Limb (tissue), 2 donors: ENCODE data around the gene ADGRL3.

Source experiments
- DNase-seq, 2 donors: peaks; one replicate each; pipeline ENCODE4 v3.0.0-alpha.2; 2016; ENCODE audit errors: extremely low spot score in 2 of 2

ADGRL3 gene

DNA sequence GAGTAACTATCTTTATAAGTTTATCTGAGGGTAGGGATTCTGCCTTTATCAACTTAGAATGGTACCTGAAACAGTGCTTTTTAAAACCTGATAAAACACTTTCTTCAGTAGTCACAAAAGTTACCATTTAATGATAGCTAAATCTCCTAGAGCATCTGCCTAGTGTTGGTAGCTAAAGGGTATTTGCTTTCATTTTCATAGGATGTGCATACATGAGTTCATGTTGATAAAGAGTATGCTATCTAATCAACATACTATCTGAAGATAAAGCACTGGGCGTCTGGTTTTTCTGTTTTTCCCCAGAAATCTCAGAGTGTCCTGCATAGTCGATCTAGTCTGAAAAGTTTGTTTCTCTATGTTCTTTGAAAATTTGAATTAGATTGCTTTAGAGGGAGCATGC, 75.1 kb downstream of the ADGRL3 start:
- no peak for DNase-seq

DNA sequence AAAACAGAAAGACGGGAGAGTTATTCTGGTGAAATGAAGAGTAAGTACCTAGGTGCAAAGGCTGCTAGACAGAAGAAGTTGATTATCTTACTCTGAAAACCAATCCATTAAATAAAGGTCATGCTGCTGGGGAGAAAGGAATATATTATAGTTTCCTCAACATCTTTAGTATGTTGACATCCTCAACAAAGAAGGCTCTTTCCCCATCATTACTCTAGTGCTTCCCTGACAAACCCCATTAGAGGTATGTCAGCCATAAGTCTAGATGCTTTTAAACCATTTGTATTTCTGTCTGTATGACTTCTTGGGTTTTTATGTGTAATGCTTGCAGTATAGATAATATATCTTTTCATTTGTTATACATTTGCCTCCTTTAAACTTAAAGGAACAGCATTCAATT, 75.9 kb downstream of the ADGRL3 start:
- no peak for DNase-seq

DNA sequence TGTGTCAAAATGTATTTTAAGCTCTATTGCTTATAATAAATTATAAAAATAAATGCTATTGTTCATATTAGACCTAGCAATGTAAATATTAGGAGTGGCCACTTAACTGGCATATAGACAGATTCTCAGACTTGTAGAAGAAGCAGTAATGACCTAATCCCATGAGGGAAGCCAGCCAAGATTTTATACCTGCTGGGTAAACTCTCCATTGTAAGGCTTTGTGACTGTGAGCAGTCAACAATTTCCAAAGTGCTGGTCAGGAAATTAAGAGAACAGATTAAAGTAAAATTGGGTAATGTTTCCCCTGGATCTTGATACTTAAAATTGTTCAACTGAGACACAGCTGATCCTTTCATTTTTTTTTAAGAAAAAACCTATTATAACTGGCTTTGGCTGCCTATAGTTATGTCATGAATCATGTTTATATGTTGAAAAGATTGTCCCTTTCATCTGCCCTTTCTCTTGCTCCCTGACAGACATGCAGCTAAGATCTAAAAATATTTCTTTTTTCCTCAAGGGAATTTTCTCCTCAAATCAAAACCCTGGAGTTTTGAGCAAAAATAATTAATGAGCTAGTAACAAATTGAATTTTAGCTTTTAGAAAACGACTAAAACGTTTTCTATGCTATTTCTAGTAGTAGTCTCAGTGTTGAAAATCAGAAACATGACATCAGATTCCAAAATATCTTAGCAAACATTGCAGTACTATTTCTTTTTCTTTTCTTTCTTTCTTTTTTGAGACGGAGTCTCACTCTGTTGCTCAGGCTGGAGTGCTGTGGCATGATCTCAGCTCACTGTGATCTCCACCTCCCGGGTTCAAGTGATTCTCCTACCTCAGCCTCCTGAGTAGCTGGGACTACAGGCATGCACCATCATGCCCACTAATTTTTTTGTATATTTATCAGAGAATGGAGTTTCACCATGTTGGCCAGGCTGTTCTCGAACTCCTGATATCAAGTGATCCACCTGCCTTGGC, 77.9 kb downstream of the ADGRL3 start:
- DNase-seq, result no peak

DNA sequence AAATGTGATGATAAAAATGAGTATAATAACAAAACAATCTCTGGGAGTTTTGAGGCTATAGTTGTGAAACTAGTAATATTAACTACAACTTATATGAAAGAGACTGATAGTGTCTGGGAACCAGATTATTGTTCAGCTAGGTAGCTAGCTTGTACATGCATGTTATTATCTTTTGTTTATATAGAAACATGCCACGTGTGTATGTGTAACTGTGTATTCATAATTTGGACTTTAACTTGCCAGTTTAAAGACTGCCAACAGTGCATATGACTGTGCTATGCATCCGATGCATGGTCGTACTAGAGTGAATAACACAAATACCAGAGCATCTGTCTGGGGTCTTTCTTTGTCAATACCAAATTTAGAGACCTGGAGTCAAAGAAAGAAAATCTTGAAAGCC, 92.2 kb downstream of the ADGRL3 start:
- no peak for DNase-seq

- no peak for DNase-seq
Measured at GRCh38 chr4:61293707-61294400, 93.7 kb downstream of the ADGRL3 start.

- no peak for DNase-seq
Measured at GRCh38 chr4:61294936-61295335, 94.8 kb downstream of the ADGRL3 start.

DNA sequence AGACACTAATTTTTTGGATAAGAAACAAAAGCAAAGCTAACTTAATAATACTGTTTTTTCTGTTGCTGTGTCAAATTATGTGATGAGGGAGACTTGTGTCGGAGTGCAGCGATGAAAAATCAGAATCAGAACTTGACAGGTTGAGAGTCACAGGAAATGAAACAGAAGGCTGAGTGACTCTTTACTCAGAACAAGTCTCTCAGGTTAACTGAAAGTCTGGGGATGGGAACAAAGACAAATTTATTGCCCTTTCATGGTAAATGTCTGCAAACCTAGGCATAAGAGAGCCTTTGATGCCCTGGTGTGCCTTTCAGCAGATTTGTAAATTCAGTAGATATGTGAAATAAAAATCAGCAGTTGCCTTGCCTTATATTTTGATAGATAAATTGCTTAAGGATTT, 96.0 kb downstream of the ADGRL3 start:
- DNase-seq, result no peak

DNA sequence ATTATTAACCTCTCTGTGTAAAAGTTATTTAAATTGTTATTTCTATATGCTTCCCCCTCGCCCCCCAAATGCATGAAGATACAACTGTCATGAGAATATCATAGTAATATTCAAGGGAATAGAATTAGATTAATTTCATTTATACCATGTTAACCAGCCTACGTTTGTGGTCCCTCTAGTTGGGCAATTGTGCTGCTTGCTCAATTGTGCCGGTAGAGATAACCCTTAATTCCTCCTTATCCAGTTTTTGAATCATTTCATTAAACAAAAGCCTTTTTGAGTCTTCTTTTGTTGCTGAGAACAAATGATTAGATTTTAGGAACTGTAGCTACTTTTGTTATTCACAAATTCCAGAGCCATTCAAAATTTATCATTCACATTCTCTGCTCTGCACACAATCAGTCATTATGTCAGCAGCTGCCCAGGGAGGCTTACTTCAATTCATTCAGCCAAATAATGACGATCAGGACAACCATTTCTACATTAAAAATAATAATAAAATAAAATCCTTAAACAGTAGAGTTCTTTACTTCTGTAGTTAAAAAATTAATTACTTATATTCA, 98.1 kb downstream of the ADGRL3 start:
- no peak for DNase-seq

GRCh38 chr4:61299316-61299715, 99.2 kb downstream of the ADGRL3 start:
- no peak for DNase-seq

DNA sequence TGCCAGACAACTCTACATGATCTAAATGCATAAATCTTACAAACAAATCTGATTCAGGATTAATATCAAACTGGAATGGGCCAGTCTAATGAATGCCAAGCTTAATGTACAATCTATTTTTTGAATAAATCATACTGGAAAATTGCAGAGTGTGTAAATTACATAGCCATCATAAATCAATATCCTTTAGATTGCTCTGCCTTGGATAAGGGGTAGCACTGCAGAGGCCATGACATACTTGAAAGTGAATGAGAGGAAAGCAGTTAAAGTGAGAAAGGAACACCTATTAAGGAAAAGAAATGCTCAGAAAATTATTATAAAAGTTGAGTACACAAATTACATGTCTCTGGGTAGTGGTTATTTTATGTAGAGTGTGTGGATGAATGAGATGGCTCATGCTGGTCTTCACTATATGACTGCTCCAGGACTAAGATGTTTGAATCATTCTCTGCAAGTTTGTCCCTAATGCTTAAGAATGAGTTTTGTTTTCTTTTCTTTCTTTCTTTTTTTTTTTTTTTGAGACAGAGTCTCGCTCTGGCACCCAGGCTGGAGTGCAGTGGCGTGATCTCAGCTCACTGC, 100.2 kb downstream of the ADGRL3 start:
- no peak for DNase-seq

GRCh38 chr4:61301271-61301670, 101.1 kb downstream of the ADGRL3 start:
- DNase-seq, result peak in 1 of 2 donors; percentile 61

GRCh38 chr4:61308033-61308432, 107.9 kb downstream of the ADGRL3 start:
- DNase-seq, result no peak

DNA sequence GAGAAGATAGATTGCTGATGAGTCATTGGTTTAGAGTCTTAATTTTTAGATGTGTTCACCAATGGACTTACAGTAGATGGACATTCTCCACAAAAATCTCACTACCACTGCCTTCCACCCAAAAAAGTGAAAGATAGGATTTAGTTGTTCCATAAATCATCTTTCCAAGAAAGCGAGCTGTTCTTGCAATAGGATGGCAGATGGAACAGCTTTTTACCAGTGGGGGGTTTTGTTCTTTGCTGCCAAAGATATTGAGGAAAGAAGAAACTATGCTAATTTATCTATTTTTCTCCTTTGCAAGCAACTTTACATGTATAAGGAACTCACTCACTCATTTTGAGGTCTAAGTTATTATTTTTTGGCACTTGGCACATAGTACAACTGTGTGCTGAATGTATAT, 109.5 kb downstream of the ADGRL3 start:
- no peak for DNase-seq

DNA sequence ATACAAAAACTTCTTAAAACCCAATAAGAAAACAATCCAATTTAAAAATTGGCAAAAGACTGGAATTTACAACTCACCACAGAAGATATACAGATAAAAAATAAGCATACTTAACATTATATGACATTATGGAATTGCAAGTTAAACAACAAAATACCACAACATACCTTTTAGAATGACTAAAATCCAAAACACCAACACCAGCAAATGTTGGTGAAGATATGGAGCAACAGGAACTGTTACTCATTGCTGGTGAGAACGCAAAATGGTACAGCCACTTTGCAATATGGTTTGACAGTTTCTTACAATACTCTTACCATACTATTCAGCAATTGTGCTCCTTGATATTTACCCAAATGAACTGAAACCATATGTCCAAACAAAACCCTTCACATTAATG, 112.4 kb downstream of the ADGRL3 start:
- no peak for DNase-seq

DNA sequence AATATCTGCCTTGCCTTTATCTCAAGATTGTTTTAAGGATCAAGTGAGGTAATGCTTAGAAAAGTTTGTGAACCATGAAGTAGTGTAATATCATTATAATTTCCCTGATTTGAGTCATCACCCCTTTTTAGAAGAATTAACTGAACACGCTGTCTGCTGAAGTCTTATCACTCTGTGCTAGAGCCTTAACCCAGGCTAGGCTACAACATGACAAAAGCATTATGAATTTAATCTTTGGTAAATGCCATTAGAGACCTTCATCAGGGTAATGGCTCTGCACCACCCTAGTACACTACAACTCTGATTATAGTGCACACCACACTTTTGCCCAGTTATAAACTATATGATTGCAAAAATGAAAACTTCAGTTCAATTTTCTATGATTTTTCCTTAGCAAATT, 118.3 kb downstream of the ADGRL3 start:
- DNase-seq, result no peak

- no peak for DNase-seq
Measured at GRCh38 chr4:61319156-61319555, 119.0 kb downstream of the ADGRL3 start.

DNA sequence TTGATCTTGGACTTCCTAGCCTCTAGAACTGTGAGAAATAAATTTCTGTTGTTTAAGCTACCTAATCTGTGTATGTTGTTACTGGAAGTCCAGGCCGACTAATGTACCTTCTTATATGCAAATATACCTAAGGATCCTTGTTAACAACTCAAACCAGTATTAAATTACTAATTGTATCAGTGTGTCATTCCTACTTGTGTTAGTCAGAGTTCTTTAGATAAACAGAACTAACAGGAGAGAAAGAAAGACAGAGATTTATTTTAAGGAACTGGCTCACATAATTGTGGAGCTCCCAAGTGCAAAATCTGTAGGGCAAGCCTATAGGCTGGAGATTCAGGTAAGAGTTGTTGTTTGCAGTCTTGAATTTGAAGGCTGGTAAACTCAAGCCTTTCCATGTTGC, 120.0 kb downstream of the ADGRL3 start:
- no peak for DNase-seq

GRCh38 chr4:61320631-61321030, 120.5 kb downstream of the ADGRL3 start:
- no peak for DNase-seq

- DNase-seq, result no peak
Measured at GRCh38 chr4:61332693-61333092, 132.6 kb downstream of the ADGRL3 start.

DNA sequence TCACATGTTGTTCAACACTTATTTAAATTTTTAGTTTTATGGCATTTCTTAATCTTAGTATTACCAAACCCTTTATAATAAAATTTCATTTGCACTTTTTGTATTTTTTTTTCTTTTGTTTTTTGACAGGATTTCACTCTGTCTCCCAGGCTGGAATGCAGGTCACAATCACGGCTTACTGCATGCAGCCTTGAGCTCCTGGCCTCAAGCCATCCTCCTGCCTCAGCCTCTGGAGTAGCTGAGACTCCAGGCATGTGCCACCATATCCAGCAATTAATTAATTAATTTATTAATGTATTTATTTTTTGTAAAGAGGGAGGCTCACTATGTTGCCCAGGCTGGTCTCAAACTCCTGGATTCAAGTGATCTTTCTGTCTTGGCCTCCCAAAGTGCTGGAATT, 133.4 kb downstream of the ADGRL3 start:
- no peak for DNase-seq

DNA sequence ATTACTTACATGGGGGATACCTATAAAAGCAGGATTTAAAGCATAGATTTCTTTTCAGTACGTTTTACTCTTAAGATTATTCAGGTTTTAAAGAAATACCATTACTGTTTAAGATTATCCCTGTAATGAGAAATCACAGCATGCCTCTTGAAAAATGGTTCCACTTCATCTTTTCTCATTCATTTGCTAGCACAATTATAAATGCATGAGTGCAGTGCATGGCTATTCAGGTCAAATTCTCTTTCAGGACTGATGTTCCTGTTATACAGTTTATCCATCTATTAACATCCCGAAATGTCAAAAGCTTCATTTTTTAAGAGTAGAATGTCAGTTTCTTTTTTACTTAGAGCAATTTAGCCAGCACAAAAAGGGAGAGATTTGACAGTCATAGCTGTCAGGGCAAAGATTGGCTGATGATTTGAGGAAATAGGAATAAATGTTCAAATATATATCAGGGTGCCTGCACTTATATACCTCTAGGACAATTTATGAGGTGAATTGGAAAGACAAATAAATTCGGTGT, 135.2 kb downstream of the ADGRL3 start:
- DNase-seq, result no peak

DNA sequence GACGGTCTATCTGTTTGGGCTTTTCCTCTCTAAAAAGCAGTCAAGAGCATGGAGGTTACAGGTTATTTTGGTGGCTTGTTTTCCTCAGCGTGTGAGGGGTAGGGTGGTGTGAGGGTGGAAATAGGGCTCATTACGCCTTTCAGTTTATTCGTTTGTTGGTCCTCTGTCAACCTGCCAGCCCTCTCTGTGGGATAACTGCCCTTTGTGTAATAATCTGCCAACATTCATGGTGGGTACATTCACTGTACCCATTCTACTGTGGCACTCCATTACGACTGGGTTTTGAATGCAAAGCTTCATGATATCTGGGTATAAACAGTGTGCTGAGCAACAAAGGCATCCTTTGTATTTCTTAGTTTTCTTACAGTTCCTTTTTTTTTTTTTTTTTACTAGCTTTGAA, 136.4 kb downstream of the ADGRL3 start:
- peak in 1 of 2 donors; percentile 30 for DNase-seq
